Body of pancreas (tissue), 4 donors: ENCODE results near the gene GALNT5. TPM values are rescaled to one million over a fixed set of nuclear protein-coding genes. Genes with fewer than 3 reads are reported as not detected.

Source experiments
- ATAC-seq: fragments of 150-250 bp; one replicate; pipeline ENCODE4 v1.9.1; 2016
- DNase-seq, 4 donors: peaks; one replicate each; pipeline ENCODE4 v3.0.0-alpha.2; 2019
- H3K27ac ChIP-seq, 4 donors: fragments of 200-600 bp; sonication (generic); 1 replicate in 3 of 4; 2 replicates in 1 of 4; pipeline versions ENCODE4 v1.5.1 to v1.6.1; 2016 to 2019; ENCODE audit warnings: mild to moderate bottlenecking in 1 of 4, mixed read lengths in 1 of 4, moderate library complexity in 1 of 4
- H3K27me3 ChIP-seq, 2 donors: fragments of 200-600 bp; sonication (generic); one replicate each; pipeline ENCODE4 v1.6.0; 2016; ENCODE audit warnings: mild to moderate bottlenecking in 1 of 2
- H3K36me3 ChIP-seq, 2 donors: fragments of 200-600 bp; sonication (generic); replicated peaks in 1 of 2; 2 replicates each; pipeline ENCODE4 v1.5.1; 2016; ENCODE audit warnings: low read depth in 2 of 2; ENCODE audit not compliant: insufficient read depth in 1 of 2
- H3K4me1 ChIP-seq: fragments of 200-600 bp; sonication (generic); one replicate; pipeline ENCODE4 v1.6.0; 2016
- H3K4me3 ChIP-seq, 2 donors: fragments of 200-600 bp; sonication (generic); 1 replicate in 1 of 2; 2 replicates in 1 of 2; pipeline ENCODE4 v1.5.1; 2016 to 2019
- H3K9me3 ChIP-seq, 3 donors: fragments of 200-600 bp; sonication (generic); 1 replicate in 2 of 3; 2 replicates in 1 of 3; pipeline ENCODE4 v1.5.1; 2016
- POLR2A ChIP-seq, 3 donors: fragments of 450-650 bp; IDR thresholded peaks; one replicate each; pipeline ENCODE4 v1.6.1; 2016; ENCODE audit warnings: antibody characterized with exemption in 3 of 3, mild to moderate bottlenecking in 2 of 3
- WGBS, 2 donors: methylation state at CpG; one replicate each; pipeline ENCODE4 v1.1.5; 2017; 5-methylcytosine and 5-hydroxymethylcytosine counted together
- intact Hi-C: fragments of 100-400 bp; cut with DNase I; formaldehyde crosslinking; loops from one replicate; pipeline ENCODE4 v1.15.1; 2023
- total RNA-seq, 2 donors: library from RNA; depleted of rRNA; stranded (reverse); fragments of >200 nt; gene quantifications; one replicate each; pipeline ENCODE4 v1.1.0, GENCODE V29; 2016
- TF ChIP-seq, protein P1 (sequence below), 7 experiments: fragments of 450-650 bp in 4 of 7; fragments of 200-600 bp in 3 of 7; sonication (generic) in 3 of 7; IDR thresholded peaks; one replicate each; pipeline ENCODE4 v1.5.1; 2016 to 2019; ENCODE audit warnings: antibody characterized with exemption in 7 of 7

GALNT5 gene
- total RNA-seq, 2 donors from 2014 or later, result 3.1 TPM; not detected in 1

DNA sequence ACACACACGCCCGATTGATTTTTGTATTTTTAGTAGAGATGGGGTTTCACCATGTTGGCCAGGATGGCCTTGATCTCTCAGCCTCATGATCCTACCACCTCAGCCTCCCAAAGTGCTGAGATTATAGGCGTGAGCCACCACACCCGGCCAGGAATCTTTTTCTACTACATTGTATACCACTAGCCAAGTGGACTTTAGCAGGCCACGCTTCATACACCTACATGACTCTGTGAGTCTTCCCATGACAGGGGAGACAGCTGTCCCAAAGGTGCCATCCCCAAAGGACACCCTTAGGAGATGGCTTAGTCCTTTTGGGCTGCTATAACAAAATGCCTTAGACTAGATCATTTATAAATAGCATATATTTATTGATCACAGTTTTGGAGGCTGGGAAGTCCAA is 35.3 kb downstream of the GALNT5 start:
- H3K36me3 ChIP-seq, result no peaks in the 10 kb centered on the region
- TF ChIP-seq, protein P1, sequence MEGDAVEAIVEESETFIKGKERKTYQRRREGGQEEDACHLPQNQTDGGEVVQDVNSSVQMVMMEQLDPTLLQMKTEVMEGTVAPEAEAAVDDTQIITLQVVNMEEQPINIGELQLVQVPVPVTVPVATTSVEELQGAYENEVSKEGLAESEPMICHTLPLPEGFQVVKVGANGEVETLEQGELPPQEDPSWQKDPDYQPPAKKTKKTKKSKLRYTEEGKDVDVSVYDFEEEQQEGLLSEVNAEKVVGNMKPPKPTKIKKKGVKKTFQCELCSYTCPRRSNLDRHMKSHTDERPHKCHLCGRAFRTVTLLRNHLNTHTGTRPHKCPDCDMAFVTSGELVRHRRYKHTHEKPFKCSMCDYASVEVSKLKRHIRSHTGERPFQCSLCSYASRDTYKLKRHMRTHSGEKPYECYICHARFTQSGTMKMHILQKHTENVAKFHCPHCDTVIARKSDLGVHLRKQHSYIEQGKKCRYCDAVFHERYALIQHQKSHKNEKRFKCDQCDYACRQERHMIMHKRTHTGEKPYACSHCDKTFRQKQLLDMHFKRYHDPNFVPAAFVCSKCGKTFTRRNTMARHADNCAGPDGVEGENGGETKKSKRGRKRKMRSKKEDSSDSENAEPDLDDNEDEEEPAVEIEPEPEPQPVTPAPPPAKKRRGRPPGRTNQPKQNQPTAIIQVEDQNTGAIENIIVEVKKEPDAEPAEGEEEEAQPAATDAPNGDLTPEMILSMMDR (IDR thresholded peaks at IDR 0.05), result no peak
- TF ChIP-seq POLR2A (IDR thresholded peaks at IDR 0.05), result no peak
- ATAC-seq (no peak), DNase-seq (no peak)
- 87 to 89% methylated on average over 5 of the region's 5 CpGs for WGBS, 2 donors
- H3K27me3 ChIP-seq, result no peaks in the 10 kb centered on the region
- H3K4me1 ChIP-seq, result peaks cover 4% of the 10 kb centered on the region
- H3K4me3 ChIP-seq, result no peak overlapping the region
- no peak overlapping the region for H3K27ac ChIP-seq
- intact Hi-C loops, result no loop called here
- H3K9me3 ChIP-seq, result no peaks in the 10 kb centered on the region

DNA sequence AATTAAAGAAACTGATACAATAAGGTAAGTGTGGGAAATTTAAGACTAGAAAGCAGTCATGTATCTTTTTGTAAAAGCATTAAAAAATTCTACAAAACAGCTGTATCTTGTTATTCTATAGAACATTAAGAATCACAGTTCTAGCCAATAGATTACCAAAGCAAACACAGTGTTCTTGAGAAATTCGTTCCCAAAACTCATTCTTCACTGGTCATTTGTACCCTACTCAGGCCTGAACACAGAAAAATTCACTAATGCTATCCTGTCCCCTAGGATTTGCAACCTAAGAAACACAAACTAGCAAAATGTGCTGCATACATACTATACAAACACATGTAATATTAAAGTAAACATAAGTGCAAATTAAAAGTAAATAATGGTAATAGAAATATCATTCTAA is 39.0 kb downstream of the GALNT5 start:
- Histone ChIP-seq H3K27ac (no peak overlapping the region), H3K36me3 (no peaks in the 10 kb centered on the region), H3K4me3 (no peak overlapping the region), H3K27me3 (no peaks in the 10 kb centered on the region), H3K4me1 (no peaks in the 10 kb centered on the region), H3K9me3 (no peaks in the 10 kb centered on the region)
- intact Hi-C loops, result no loop called here
- DNase-seq (no peak), ATAC-seq (no peak)
- no peak for TF ChIP-seq POLR2A (IDR thresholded peaks at IDR 0.05)
- TF ChIP-seq, protein P1 (IDR thresholded peaks at IDR 0.05), result no peak
- WGBS, 2 donors, result 14 to 19% methylated on average over 1 of the region's 1 CpG

DNA sequence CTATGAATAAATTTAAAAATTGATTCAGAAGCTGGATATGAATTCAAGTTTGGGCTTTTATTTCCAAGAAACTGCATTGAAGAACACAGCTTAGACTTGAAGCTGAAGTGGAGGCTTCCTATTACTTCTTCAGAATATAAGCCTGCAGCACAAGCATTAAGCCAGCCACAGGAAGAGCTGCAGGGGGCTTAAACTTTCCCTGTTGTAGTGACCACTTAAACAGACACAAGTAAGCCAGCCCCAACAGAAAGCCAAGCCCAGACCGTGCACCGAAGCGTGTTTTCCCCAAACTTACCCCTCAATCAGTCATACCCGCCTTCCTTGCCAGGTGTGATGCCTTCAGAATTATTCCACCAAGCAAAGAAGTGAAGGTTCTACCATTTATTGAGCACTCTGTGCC is 39.5 kb downstream of the GALNT5 start:
- intact Hi-C loops, result no loop called here
- Histone ChIP-seq H3K4me1 (no peaks in the 10 kb centered on the region), H3K4me3 (no peak overlapping the region), H3K36me3 (no peaks in the 10 kb centered on the region), H3K27ac (no peak overlapping the region), H3K27me3 (no peaks in the 10 kb centered on the region), H3K9me3 (no peaks in the 10 kb centered on the region)
- 87 to 93% methylated on average over 4 of the region's 4 CpGs for WGBS, 2 donors
- TF ChIP-seq, protein P1 (IDR thresholded peaks at IDR 0.05), result no peak
- TF ChIP-seq POLR2A (IDR thresholded peaks at IDR 0.05), result no peak
- no peak for ATAC-seq
- DNase-seq, result no peak

DNA sequence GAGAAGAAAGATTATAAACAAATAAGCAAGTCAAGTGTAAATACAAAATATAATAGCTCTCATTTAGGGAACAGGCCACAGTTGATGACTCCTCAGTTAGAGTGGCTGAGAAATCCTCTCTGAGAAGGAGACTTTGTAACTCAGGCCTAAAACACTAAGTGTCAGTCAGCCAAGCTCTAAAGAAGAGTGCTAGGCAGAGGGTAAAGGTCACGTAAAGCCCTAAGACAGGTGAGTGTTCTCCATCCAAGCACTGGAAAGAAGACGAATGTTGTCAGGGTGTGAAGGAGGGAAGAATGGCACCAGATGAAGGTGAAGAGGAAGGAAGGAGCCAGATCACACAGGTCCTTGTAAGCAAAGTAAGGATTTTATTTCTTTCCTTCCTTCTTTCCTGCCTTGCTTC is 43.8 kb downstream of the GALNT5 start:
- Histone ChIP-seq H3K36me3 (no peaks in the 10 kb centered on the region), H3K4me1 (no peaks in the 10 kb centered on the region), H3K27me3 (no peaks in the 10 kb centered on the region), H3K27ac (no peak overlapping the region), H3K9me3 (no peaks in the 10 kb centered on the region), H3K4me3 (no peak overlapping the region)
- ATAC-seq (no peak), DNase-seq (no peak)
- intact Hi-C loops, result loop anchor here (10.0 kb wide), 1 partner anchor 703 kb away; no protein-coding TSS in a partner anchor
- WGBS, 2 donors, result 85% methylated on average over 2 of the region's 2 CpGs
- TF ChIP-seq, protein P1 (IDR thresholded peaks at IDR 0.05), result no peak
- TF ChIP-seq POLR2A (IDR thresholded peaks at IDR 0.05), result no peak

DNA sequence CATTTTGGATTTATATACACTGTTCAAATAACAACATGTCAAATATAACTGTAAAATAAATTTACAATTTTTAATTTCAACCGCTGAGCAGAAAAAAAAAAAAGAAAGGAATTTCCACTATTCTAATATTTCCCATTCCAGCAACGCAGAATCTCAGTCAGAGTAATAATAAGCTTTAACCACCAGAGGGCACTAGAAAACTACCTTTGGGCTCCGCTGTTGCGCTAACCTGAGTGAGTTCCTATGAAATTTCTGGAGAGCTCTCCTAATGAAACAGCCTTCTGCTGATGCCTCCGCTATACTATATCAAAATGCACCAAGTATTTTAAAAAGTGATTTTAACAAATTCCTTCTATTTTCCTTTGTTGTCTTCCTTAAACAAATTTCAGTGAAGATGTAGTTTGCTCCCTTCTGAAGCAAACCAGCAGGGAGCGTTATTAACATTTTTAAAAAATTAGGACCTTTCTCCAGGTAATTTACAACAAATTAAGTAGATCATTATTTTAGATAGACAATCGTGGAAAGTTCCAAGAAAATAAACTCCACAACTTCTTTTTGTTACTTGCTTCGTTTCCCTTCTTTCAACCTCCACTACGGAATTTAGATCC is 45.1 kb downstream of the GALNT5 start:
- DNase-seq (peak; percentile 16 to 37 (median 30)), ATAC-seq (peak; percentile 88)
- no peak for TF ChIP-seq POLR2A (IDR thresholded peaks at IDR 0.05)
- TF ChIP-seq, protein P1 (IDR thresholded peaks at IDR 0.05), result peak; percentile 59 to 83 (median 69)
- no peaks in the 10 kb centered on the region for H3K36me3 ChIP-seq
- no peaks in the 10 kb centered on the region for H3K9me3 ChIP-seq
- no peak overlapping the region for H3K4me3 ChIP-seq
- no peak overlapping the region for H3K27ac ChIP-seq
- 21 to 22% methylated on average over 9 of the region's 9 CpGs for WGBS, 2 donors
- no peaks in the 10 kb centered on the region for H3K4me1 ChIP-seq
- intact Hi-C loops, result loop anchor here (10.0 kb wide), 1 partner anchor 702 kb away; no protein-coding TSS in a partner anchor
- H3K27me3 ChIP-seq, result no peaks in the 10 kb centered on the region
